GF-D8 (cell line): ENCODE results near the gene WASF2.
"Not testable (repeated sequence)": the region's sequence is repeated elsewhere in the genome, so short reads cannot be mapped to it uniquely, and the experiment has no call there.

ENCODE experiments used
- DNase-seq: peaks from one replicate; lab custom pipeline; 2025; lab: John Stamatoyannopoulos, UW

The WASF2 gene

DNA sequence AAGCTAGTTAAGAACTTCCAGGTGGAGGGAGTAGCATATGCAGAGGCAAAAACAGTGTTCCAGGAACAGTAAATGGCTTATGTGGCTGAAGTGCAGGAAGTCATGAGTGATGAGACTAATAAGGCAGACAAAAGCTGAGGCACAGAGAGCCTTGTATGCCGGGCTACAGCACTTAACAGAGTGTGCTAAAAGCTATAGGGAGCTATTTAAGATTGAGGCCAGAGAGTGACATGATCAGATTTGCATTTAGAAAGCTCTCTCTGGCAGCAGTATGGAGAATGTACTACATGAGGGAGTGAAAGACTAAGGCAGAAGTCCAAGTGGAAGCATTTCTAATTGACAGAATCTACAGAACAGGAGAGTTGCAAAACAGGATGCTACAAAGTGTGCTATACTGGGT, 38.6 kb downstream of the WASF2 start:
- DNase-seq = peak; percentile 2

- DNase-seq = no peak
Measured at GRCh38 chr1:27448982-27449381, 41.0 kb downstream of the WASF2 start.

- DNase-seq = no peak
Measured at GRCh38 chr1:27447883-27448282, 42.1 kb downstream of the WASF2 start.

GRCh38 chr1:27447399-27447798, 42.6 kb downstream of the WASF2 start:
- no peak for DNase-seq

GRCh38 chr1:27446496-27447020, 43.4 kb downstream of the WASF2 start:
- DNase-seq = no peak

GRCh38 chr1:27445177-27445936, 44.6 kb downstream of the WASF2 start:
- DNase-seq = no peak

- DNase-seq = no peak
Measured at GRCh38 chr1:27444632-27445031, 45.3 kb downstream of the WASF2 start.

GRCh38 chr1:27439150-27439549, 50.8 kb downstream of the WASF2 start:
- no peak for DNase-seq

DNA sequence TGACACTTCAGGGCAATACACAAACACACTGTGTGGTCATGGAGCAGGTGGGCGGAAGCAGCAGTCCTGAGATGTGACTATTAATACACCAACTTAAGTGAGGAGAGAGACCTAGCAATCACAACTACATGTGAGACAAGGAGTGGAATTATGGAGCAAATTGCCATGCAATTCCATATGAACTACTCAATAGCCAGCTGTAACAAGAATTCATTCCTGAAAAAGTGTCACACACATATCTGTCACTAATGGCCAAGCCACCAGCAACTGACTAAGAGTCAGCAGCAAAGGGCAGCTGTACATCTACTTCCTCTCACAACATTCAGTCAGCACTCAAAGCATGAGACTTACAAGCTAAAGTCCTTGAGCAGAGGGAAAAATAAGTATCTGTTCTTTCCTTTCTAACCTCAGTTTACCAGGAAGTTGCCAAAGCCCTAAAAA, 51.3 kb downstream of the WASF2 start:
- peak; percentile 14 for DNase-seq

GRCh38 chr1:27436204-27437159, 53.5 kb downstream of the WASF2 start:
- peak; percentile 53 for DNase-seq

GRCh38 chr1:27435566-27436203, 54.3 kb downstream of the WASF2 start:
- peak; percentile 89 for DNase-seq

GRCh38 chr1:27433706-27434105, 56.3 kb downstream of the WASF2 start:
- no peak for DNase-seq

DNA sequence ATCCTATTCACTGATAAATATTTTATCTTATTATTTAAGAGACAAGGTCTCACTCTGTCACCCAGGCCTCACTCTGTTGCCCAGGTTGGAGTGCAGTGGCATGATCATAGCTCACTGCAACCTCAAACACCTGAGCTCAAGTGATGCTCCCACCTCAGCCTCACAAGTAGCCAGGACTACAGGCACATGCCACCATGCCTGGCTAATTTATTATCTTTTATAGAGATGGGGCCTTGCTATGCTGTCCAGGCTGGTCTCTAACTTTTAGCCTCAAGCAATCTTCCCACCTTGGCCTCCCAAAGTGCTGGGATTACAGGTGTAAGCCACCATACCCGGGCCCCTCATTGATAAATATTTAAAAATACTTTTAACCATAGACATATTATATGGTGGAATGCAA, 57.2 kb downstream of the WASF2 start:
- not testable (repeated sequence) for DNase-seq

DNA sequence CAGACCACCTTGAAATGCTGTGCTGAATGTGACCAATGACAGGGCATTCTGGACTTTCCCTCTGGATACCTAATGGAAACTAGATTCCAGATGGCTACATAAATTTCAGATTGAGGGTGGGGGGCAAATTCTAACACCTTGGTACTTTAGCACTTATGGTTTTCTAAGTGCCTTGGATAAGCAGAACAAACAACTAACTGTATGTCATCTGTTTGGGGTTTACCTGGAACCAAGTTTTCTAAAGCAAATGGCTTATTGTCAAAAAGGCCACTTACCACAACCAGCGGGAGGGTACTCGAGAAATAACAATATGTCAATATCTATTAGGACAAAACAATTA, 58.4 kb downstream of the WASF2 start:
- no peak for DNase-seq

GRCh38 chr1:27430903-27431600, 58.9 kb downstream of the WASF2 start:
- DNase-seq = peak; percentile 65

DNA sequence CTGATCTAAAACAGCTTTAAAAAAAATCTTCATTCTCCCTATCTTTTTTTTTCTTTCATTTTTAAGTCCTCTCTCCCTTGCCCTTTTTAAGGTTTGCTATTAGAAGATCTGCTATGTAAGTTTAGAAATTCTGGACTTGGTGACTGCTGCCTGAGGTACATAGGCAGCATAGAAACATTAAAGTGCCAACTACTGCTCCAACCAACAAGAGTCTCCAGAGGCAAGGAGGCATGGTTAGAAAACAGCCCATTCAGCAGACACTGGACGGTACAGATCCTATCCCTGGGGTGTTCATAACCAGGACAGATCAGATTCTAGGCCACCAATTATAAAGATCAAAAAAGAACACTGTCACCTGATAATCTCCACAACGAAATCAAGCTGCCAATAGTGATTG, 60.9 kb downstream of the WASF2 start:
- DNase-seq = no peak

- DNase-seq = peak; percentile 83
Measured at GRCh38 chr1:27428316-27429028, 61.5 kb downstream of the WASF2 start.

- DNase-seq = peak; percentile 52
Measured at GRCh38 chr1:27427816-27428315, 62.1 kb downstream of the WASF2 start.

GRCh38 chr1:27427329-27427728, 62.6 kb downstream of the WASF2 start:
- DNase-seq = no peak

DNA sequence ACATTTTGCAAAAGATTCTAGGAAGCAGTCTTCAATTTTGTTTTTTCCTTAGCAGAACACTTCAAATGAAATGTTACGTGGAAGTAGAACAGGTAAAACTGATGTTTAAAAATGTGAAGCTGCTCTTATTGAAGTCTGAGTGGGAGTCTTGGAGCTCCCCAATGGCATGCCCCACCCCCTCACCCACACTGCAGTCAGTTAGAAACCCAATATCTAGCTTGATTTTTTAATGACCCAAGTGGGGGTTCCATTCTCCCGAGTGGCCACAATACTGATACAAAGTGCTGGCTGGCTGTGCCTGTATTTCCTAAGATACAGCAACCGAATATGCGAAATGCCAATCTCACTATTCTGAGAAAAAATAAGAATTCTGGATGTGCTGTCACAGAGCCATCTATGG, 66.3 kb downstream of the WASF2 start:
- no peak for DNase-seq
